ENCODE data around the gene DUOXA2.

Gene DUOXA2

DNA sequence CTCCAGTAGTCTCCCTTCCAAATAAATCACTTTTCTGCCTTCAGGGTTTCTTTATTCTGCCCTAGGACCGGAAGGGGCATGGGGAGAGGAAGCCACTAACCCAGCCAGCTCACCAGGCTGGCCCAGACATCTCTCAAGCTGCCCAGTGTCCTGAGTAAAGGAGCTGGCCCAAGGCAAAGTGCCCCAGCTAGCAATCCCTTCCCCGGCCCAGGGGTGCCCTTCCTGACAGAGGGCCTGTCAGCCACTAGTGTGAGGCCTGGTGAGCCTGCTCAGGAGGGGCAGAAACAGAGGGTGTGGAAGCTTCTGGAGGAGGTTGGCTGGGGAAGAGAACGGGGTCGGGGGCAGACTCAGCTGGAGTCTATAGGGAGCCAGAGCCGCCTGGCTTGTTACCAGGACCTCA lies 51.4 kb downstream of the DUOXA2 start:
- DNase-seq = no peak

DNA sequence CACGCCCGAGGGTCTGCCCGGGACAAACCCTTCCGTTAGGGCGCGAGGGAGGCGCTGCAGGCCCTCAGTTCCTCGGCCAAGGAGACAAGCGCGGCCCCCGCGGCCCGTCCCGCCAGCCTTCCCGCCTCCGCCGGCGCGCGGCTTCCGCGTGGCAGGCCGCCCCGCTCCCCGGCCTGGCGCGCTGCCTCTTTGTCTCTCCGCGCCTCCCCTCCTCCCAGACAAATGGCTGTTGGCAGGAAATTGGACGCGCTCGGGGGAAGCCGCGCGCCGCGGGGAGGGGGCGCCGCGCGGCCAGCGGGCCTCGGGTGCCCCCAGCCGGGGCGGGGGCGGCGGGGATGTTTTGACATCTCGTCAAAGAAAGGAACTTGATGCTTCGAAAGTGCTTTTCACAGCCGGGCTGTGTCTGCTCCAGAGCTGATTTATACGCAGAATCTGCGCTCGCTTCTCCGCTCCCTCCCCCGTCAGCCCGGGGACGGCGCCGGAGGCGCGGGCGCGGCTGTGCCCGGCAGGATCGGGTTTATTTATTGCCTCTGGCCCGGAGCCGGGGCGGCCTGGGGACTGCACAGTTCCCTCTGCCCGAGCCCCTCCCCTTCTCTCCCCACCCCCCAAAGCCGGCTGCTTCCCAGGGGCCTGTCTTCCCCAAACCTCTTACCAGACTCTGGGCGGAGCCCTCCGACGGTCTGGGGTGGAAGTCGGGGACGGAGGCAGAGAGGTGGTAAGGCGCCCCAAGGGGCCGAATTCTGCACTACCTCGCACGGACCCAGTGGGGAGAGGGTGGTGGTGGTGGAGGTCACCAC lies 52.9 kb downstream of the DUOXA2 start:
- peak; percentile 79 for DNase-seq

DNA sequence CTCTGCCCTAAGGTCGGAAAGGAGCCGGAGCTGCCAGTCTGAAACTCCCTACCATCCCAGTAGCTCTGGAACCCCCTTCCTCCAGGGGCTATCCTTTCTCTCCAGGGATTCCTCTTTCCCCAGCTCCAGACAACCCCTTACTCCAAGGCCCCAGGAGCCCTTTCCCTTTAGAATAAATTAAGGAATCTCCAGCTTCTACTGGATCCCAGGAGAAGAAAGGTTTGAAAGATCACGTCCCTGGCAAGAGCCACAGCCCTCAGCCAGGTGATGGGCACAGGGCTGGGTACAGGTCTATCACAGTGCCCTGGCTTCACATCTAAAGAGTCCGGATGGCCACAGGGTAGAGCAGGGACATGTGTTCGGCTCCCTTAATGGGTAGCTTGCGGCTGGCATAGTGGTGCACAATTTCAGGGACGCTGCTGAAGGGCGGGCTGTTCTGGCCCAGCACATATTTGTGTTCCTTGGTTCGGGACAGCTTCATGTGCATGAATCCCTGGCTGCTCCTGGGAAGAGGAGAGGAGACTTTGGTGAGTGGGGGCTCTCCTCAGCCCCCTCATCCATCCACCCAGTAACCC lies 53.6 kb downstream of the DUOXA2 start:
- DNase-seq = no peak
